Right lobe of liver (tissue), 6 donors: ENCODE data around the gene NCOA3. TPM values are rescaled to one million over a fixed set of nuclear protein-coding genes. Genes with fewer than 3 reads are reported as not detected.
A peak's percentile ranks its signal among the peaks of the same experiment; 100 is the strongest.

Experiments
- ATAC-seq, 4 donors: fragments of 200-7000 bp; cut with Tn5 transposase; one replicate each; pipeline ENCODE4 v1.9.1; 2020; ENCODE audit warnings: mild to moderate bottlenecking in 4 of 4, moderate library complexity in 4 of 4
- DNase-seq, 3 donors: peaks; one replicate each; pipeline ENCODE4 v3.0.0-alpha.2; 2020
- H3K27ac ChIP-seq, 3 donors: fragments of 200-600 bp; one replicate each; pipeline ENCODE4 v1.8.0; 2022
- H3K27me3 ChIP-seq, 2 donors: fragments of 200-600 bp; one replicate each; pipeline ENCODE4 v1.8.0; 2022
- H3K36me3 ChIP-seq, 4 donors: fragments of 200-600 bp; sonication (generic) in 1 of 4; one replicate each; pipeline versions ENCODE4 v1.5.1 to v1.8.0; 2017 to 2022; ENCODE audit warnings: control low read depth in 1 of 4
- H3K4me1 ChIP-seq, 4 donors: fragments of 200-600 bp; sonication (generic) in 1 of 4; one replicate each; pipeline versions ENCODE4 v1.5.1 to v1.8.0; 2017 to 2022; ENCODE audit warnings: control low read depth in 1 of 4
- H3K4me3 ChIP-seq, 3 donors: fragments of 200-600 bp; one replicate each; pipeline ENCODE4 v1.8.0; 2022
- H3K9me3 ChIP-seq, 4 donors: fragments of 200-600 bp; sonication (generic) in 1 of 4; one replicate each; pipeline versions ENCODE4 v1.5.1 to v1.8.0; 2017 to 2022; ENCODE audit warnings: control low read depth in 1 of 4
- POLR2A ChIP-seq: fragments of 450-650 bp; IDR thresholded peaks from one replicate; pipeline ENCODE4 v1.6.1; 2017; ENCODE audit warnings: antibody characterized with exemption, mild to moderate bottlenecking
- WGBS: methylation state at CpG from one replicate; pipeline ENCODE4 v1.1.6; 2018; ENCODE audit warnings: low coverage, low lambda C conversion rate; ENCODE audit not compliant: insufficient coverage; ENCODE audit errors: missing lambda C conversion rate; 5-methylcytosine and 5-hydroxymethylcytosine counted together
- intact Hi-C, 2 donors: fragments of 100-400 bp; cut with DNase I; formaldehyde crosslinking; loops; one replicate each; pipeline versions ENCODE4 v1.11.2 to v1.14.1; 2022
- total RNA-seq, 6 experiments: library from RNA; depleted of rRNA in 2 of 6; stranded (reverse); fragments of >200 nt in 2 of 6; fragmentation: NEBNext Ultra II Directional in 3 of 6; extraction: Animal tissue kit (Norgen Biotek cat#: 25700) in 3 of 6; gene quantifications; one replicate each; pipeline versions ENCODE4 v1.1.0 to v1.2.4, GENCODE V29; 2016 to 2023
- TF ChIP-seq, protein P1 (sequence below), 4 donors: fragments of 200-600 bp in 3 of 4; fragments of 450-650 bp in 1 of 4; IDR thresholded peaks; one replicate each; pipeline versions ENCODE4 v1.5.1 to v1.8.0; 2016 to 2022; ENCODE audit warnings: antibody characterized with exemption in 4 of 4, mild to moderate bottlenecking in 2 of 4
- donor health status: DM: no; HTN: yes; CAD: no.
- donor health status: DM: no; HTN: no; CAD: no.
- donor health status: DM: no; HTN: no; CAD: no.
- donor health status: DM: no; HTN: yes; CAD: no.
- donor health status: DM: no; HTN: yes; CAD: no.

Gene NCOA3
- total RNA-seq, 6 experiments from 2014 or later = 11.2 to 15.1 (median 13.8) TPM

GRCh38 chr20:47508278-47508677, 6.6 kb downstream of the NCOA3 start:
- Histone ChIP-seq H3K9me3 (no peaks in the 10 kb centered on the region), H3K4me3 (no peak overlapping the region), H3K4me1 (peaks cover 0 to 39% (median 6%) of the 10 kb centered on the region in 4 donors), H3K27ac (peak overlapping the region in 1 of 3 donors; percentile 31), H3K36me3 (no peaks in the 10 kb centered on the region), H3K27me3 (no peaks in the 10 kb centered on the region)
- DNase-seq (no peak), ATAC-seq (no peak)
- TF ChIP-seq POLR2A = no peak
- TF ChIP-seq, protein P1, sequence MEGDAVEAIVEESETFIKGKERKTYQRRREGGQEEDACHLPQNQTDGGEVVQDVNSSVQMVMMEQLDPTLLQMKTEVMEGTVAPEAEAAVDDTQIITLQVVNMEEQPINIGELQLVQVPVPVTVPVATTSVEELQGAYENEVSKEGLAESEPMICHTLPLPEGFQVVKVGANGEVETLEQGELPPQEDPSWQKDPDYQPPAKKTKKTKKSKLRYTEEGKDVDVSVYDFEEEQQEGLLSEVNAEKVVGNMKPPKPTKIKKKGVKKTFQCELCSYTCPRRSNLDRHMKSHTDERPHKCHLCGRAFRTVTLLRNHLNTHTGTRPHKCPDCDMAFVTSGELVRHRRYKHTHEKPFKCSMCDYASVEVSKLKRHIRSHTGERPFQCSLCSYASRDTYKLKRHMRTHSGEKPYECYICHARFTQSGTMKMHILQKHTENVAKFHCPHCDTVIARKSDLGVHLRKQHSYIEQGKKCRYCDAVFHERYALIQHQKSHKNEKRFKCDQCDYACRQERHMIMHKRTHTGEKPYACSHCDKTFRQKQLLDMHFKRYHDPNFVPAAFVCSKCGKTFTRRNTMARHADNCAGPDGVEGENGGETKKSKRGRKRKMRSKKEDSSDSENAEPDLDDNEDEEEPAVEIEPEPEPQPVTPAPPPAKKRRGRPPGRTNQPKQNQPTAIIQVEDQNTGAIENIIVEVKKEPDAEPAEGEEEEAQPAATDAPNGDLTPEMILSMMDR (IDR thresholded peaks at IDR 0.05) = no peak
- intact Hi-C loops = no loop called here

DNA sequence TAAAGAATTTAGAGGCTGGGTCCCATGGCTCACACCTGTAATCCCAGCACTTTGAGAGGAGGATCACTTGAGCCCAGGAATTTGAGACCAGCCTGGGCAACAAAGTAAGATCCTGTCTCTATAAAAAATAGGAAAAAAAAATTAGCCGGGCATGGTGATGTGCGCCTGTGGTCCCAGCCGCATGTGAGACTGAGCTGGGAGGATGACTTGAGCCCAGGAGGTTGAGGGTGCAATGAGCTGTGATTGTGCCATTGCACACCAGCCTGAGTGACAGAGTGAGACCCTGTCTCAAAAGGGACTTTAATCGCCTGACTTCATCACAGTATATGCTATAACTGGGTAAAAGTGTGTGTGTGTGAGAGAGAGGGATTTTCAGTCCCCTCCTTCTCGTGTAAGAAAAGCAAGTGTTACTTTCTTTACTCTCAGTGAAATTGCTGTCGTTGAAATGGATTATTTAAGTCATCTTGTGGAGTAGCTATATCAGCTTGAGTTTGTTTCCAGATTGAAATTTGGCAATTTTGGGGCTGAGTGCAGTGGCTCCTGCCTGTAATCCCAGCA, 7.5 kb downstream of the NCOA3 start:
- ATAC-seq = no peak
- TF ChIP-seq, protein P1 (IDR thresholded peaks at IDR 0.05) = no peak
- no peak for TF ChIP-seq POLR2A
- Histone ChIP-seq H3K27ac (peak overlapping the region in 1 of 3 donors; percentile 31), H3K27me3 (no peaks in the 10 kb centered on the region), H3K9me3 (no peaks in the 10 kb centered on the region), H3K36me3 (no peaks in the 10 kb centered on the region), H3K4me1 (peaks cover 0 to 34% (median 6%) of the 10 kb centered on the region in 4 donors), H3K4me3 (no peak overlapping the region)
- DNase-seq = no peak
- intact Hi-C loops = no loop called here
- WGBS = 74% methylated on average over 5 of the region's 6 CpGs

- ATAC-seq = no peak
- no peak for DNase-seq
- no peak for TF ChIP-seq POLR2A
- TF ChIP-seq, protein P1 (IDR thresholded peaks at IDR 0.05) = no peak
- Histone ChIP-seq H3K9me3 (no peaks in the 10 kb centered on the region), H3K4me1 (peaks cover 0 to 37% (median 6%) of the 10 kb centered on the region in 4 donors), H3K4me3 (no peak overlapping the region), H3K27me3 (no peaks in the 10 kb centered on the region), H3K27ac (no peak overlapping the region), H3K36me3 (no peaks in the 10 kb centered on the region)
- intact Hi-C loops = no loop called here
- WGBS = 92% methylated on average over 1 of the region's 1 CpG
Observed at GRCh38 chr20:47509685-47510084, 8.0 kb downstream of the NCOA3 start.

GRCh38 chr20:47515843-47516242, 14.2 kb downstream of the NCOA3 start:
- Histone ChIP-seq H3K36me3 (peaks cover 0 to under 1% (median 0%) of the 10 kb centered on the region in 4 donors), H3K4me3 (no peak overlapping the region), H3K27me3 (no peaks in the 10 kb centered on the region), H3K4me1 (peaks cover 0 to 6% (median 0%) of the 10 kb centered on the region in 4 donors), H3K9me3 (peaks cover 0 to under 1% (median 0%) of the 10 kb centered on the region in 4 donors), H3K27ac (no peak overlapping the region)
- intact Hi-C loops = no loop called here
- TF ChIP-seq, protein P1 (IDR thresholded peaks at IDR 0.05) = no peak
- no peak for TF ChIP-seq POLR2A
- ATAC-seq (no peak), DNase-seq (no peak)
- 100% methylated on average over 1 of the region's 1 CpG for WGBS
